Heart left ventricle (tissue), 16 donors: ENCODE measurements around the gene CS. TPM values are rescaled to one million over a fixed set of nuclear protein-coding genes. Genes with fewer than 3 reads are reported as not detected.

ENCODE experiments used
- ATAC-seq, 4 donors: fragments of 200-7000 bp; cut with Tn5 transposase; one replicate each; pipeline ENCODE4 v1.9.1; 2020 to 2022; ENCODE audit warnings: moderate library complexity in 4 of 4, mild to moderate bottlenecking in 3 of 4, moderate number of reproducible peaks in 1 of 4
- DNase-seq, 5 donors: peaks; one replicate each; pipeline ENCODE4 v3.0.0-alpha.2; 2020
- H3K27ac ChIP-seq, 12 donors: fragments of 200-600 bp; sonication (generic) in 4 of 12; one replicate each; pipeline versions ENCODE4 v1.5.0 to v1.8.0; 2016 to 2022; ENCODE audit warnings: mild to moderate bottlenecking in 2 of 12
- H3K27me3 ChIP-seq, 9 donors: fragments of 200-600 bp; sonication (generic) in 2 of 9; one replicate each; pipeline versions ENCODE4 v1.5.1 to v1.8.0; 2016 to 2022; ENCODE audit warnings: mild to moderate bottlenecking in 3 of 9
- H3K36me3 ChIP-seq, 9 donors: fragments of 200-600 bp; sonication (generic) in 2 of 9; one replicate each; pipeline versions ENCODE4 v1.5.0 to v1.8.0; 2018 to 2022; ENCODE audit warnings: mild to moderate bottlenecking in 2 of 9
- H3K4me1 ChIP-seq, 12 donors: fragments of 200-600 bp; sonication (generic) in 4 of 12; one replicate each; pipeline versions ENCODE4 v1.5.0 to v1.8.0; 2016 to 2022; ENCODE audit warnings: mild to moderate bottlenecking in 3 of 12
- H3K4me3 ChIP-seq, 12 donors: fragments of 200-600 bp; sonication (generic) in 4 of 12; one replicate each; pipeline versions ENCODE4 v1.5.0 to v1.8.0; 2017 to 2022; ENCODE audit warnings: mild to moderate bottlenecking in 9 of 12, moderate library complexity in 4 of 12
- H3K9me3 ChIP-seq, 12 donors: fragments of 200-600 bp; sonication (generic) in 4 of 12; one replicate each; pipeline versions ENCODE4 v1.5.0 to v1.8.0; 2016 to 2022; ENCODE audit warnings: mild to moderate bottlenecking in 1 of 12
- POLR2A ChIP-seq, 2 donors: fragments of 450-650 bp; IDR thresholded peaks; one replicate each; pipeline ENCODE4 v1.6.1; 2017; ENCODE audit warnings: antibody characterized with exemption in 2 of 2, mild to moderate bottlenecking in 2 of 2, moderate library complexity in 2 of 2
- WGBS, 4 donors: extraction: QIAGEN DNeasy Blood & Tissue Kit in 2 of 4; methylation state at CpG; one replicate each; pipeline versions ENCODE4 v1.1.5 to v1.1.7; 2013 to 2018; 5-methylcytosine and 5-hydroxymethylcytosine counted together
- intact Hi-C, 10 donors: fragments of 100-400 bp; cut with DNase I; formaldehyde crosslinking; loops; one replicate each; pipeline versions ENCODE4 v1.11.1 to v1.14.2; 2022
- polyA plus RNA-seq, 2 donors: library from polyadenylated mRNA; stranded (reverse); fragments of 200-250 nt; gene quantifications; one replicate each; pipeline ENCODE4 v1.2.3, GENCODE V29; 2013
- total RNA-seq, 9 donors: library from RNA; depleted of rRNA in 2 of 9; stranded (reverse); fragments of >200 nt in 2 of 9; fragmentation: NEBNext Ultra II Directional in 3 of 9; extraction: Animal tissue kit (Norgen Biotek cat#: 25700) in 3 of 9; gene quantifications; one replicate each; pipeline versions ENCODE4 v1.1.0 to v1.2.4, GENCODE V29; 2016 to 2023
- TF ChIP-seq, protein P1 (sequence below), 12 donors: fragments of 200-600 bp; sonication (generic) in 4 of 12; IDR thresholded peaks; one replicate each; pipeline versions ENCODE4 v1.5.0 to v1.8.0; 2018 to 2022; ENCODE audit warnings: antibody characterized with exemption in 12 of 12, mild to moderate bottlenecking in 5 of 12
- donor health status: ischemic (EF 13 %, LVEDD 7.1; RV severe dilation, severe dysfunction).
- donor health status: healthy with polysubstance abuse.
- donor health status: DM: no; HTN: yes; CAD: no.
- donor health status: DM: no; HTN: no; CAD: no.
- donor health status: ischemic (EF 25% LVEDD 6.9; RV normal size, moderate dysfunction).
- donor health status: ischemic (EF 25% LVEDD 5.7; RV mildly dilated, moderate dysfunction).
- donor health status: healthy.
- donor health status: DM: yes; HTN: yes; CAD: no.
- donor health status: ischemic (EF 35%, LVEDD 5.7; RV mildly dilated, moderate dysfunction).
- donor health status: nonischemic (EF 11% LVEDD 7.7; RV severe dilation, severe dysfunction).
- donor health status: DM: yes; HTN: yes; CAD: no.
- donor health status: PGD.
- donor health status: ischemic (EF 29% LVEDD 5.4; RV normal size, mild dysfunction).
- donor health status: nonischemic (EF 23%, LVEDD 6.1; RV moderate dilation, normal function).

Gene CS
- total and polyA plus RNA-seq, 11 donors: 165 to 866 (median 572) TPM

DNA sequence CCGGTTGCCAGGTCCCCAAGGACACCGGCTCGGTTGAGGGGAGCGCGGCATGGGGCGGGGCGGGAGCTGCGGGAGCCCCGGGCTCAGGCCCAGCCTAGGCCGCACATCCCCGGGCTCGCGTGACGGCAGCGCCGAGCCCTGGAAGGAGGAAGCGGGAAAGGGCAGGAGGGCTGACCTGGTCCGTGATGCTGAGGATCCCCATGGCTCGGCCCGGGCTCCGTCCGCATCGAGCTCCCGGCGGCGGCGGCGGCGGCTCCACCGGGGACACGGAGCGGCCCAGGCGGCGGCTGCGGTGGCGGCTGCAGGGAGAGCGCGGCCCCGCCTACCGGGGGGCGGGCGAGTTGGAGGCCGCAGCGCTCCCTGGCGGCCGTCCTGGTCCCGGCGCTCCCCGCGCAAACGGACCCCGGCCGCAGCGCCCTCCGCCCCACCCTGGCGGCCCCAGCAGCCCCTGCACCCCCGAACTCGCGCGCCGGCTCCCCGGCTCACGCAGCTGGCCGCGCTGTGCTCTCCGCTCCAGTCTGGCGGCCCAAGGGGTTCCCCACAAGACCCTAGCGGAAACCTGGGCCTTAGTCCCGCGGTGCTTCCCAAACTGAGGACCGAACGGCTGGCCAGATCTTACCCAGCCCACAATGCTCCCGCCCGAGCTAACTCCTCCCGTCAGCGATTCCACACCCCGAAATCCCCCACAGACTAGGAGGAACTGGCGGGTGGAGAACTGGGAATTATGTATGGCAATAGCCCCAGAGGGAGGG lies 41.9 kb downstream of the CS start, which contains the start of gene ANKRD52:
TSS of gene ANKRD52 (minus strand) at position 317 of the 752 bp plus-strand sequence. CDS start at position 202, 115 bp downstream.
- peak within 1 kb of the TSS; percentile 60 to 99 (median 96) for H3K4me3 ChIP-seq
- ATAC-seq (peak; percentile 65 to 97 (median 93)), DNase-seq (peak; percentile 76 to 90 (median 83))
- intact Hi-C loops: loop anchor here in 6 of 10 donors (2.0 to 5.0 kb wide), 3 partner anchors 33 to 65 kb away; partner anchors contain the start of genes NABP2 (in 6 of the 6) and RNF41 (in 4 of the 6)
- 0 to 1% (median 0%) methylated on average over 15 to 78 of the region's 78 CpGs for WGBS, 4 donors
- no peaks in the 10 kb centered on the region for H3K27me3 ChIP-seq
- no peaks in the 10 kb centered on the region for H3K9me3 ChIP-seq
- peaks cover 5 to 29% (median 23%) of the 10 kb centered on the region in 12 donors for H3K4me1 ChIP-seq
- TF ChIP-seq, protein P1, sequence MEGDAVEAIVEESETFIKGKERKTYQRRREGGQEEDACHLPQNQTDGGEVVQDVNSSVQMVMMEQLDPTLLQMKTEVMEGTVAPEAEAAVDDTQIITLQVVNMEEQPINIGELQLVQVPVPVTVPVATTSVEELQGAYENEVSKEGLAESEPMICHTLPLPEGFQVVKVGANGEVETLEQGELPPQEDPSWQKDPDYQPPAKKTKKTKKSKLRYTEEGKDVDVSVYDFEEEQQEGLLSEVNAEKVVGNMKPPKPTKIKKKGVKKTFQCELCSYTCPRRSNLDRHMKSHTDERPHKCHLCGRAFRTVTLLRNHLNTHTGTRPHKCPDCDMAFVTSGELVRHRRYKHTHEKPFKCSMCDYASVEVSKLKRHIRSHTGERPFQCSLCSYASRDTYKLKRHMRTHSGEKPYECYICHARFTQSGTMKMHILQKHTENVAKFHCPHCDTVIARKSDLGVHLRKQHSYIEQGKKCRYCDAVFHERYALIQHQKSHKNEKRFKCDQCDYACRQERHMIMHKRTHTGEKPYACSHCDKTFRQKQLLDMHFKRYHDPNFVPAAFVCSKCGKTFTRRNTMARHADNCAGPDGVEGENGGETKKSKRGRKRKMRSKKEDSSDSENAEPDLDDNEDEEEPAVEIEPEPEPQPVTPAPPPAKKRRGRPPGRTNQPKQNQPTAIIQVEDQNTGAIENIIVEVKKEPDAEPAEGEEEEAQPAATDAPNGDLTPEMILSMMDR (IDR thresholded peaks at IDR 0.05): peak in 11 of 12 donors; percentile 43 to 94 (median 83)
- peak in 1 of 2 donors; percentile 35 for TF ChIP-seq POLR2A (IDR thresholded peaks at IDR 0.05)
- peaks cover 0 to 38% (median 32%) of the 10 kb centered on the region in 9 donors for H3K36me3 ChIP-seq
- peak within 1 kb of the TSS; percentile 51 to 97 (median 90) for H3K27ac ChIP-seq

DNA sequence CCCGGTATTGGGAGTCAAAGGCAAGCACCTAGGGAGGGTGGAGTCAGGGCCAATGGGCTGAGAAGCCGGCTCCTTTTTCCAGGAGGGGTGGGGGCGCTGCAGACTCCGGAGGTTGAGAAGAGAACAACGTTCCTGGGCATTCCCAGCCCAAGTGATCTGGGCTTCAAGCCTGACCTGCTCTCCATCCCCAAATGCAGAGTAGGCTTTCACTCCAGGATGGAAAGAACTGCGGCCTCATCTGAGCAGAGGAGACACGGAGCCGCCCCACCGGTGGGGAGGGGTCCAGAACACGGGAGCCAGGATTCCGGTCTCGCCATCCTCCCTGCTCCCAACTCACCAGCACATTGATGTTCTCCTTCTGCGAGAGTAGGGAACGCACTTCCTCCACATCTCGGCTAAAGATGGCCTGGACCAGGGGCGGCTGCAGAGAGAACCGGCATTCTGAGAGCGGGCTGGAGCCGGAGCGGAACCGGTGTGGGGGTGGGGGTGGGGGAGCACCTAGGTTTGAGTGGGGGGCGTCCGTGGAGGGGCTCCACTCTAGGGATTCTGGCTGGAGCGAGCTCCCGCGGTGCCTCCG lies 42.6 kb downstream of the CS start:
- intact Hi-C loops: loop anchor here in 6 of 10 donors (2.0 to 5.0 kb wide), 3 partner anchors 33 to 65 kb away; partner anchors contain the start of genes NABP2 (in 6 of the 6) and RNF41 (in 4 of the 6)

DNA sequence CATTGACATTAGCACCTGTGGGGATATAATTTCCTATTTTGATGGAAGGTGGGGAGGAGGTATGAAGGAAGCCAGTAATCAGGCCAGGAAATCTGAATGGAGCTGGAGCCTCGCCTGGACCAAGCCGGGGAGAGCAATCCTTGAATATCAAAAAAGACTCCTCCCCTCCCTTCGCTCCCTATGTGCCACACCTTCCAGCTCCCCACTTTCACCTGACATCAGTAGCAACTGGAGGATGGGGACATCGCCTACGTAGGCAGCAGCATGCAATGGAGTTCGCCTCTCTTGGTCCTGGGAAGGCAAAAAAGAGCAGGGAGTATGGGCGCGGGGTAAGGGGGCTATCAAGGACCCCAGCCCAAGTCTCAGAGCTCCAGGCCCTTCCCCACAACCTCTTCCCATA lies 43.1 kb downstream of the CS start:
- intact Hi-C loops: loop anchor here in 4 of 10 donors (5.0 kb wide), 1 partner anchor 35 kb away; the partner anchor contains the start of genes NABP2 (in 4 of the 4) and RNF41 (in 4 of the 4)
- WGBS, 4 donors: 47 to 60% (median 58%) methylated on average over 8 of the region's 8 CpGs
- peak overlapping the region in 11 of 12 donors; percentile 60 to 99 (median 95) for H3K4me3 ChIP-seq
- peaks cover 5 to 29% (median 23%) of the 10 kb centered on the region in 12 donors for H3K4me1 ChIP-seq
- ATAC-seq (no peak), DNase-seq (peak in 1 of 5 donors; percentile 0)
- TF ChIP-seq, protein P1 (IDR thresholded peaks at IDR 0.05): no peak
- no peak for TF ChIP-seq POLR2A (IDR thresholded peaks at IDR 0.05)
- peak overlapping the region in 3 of 12 donors; percentile 74 to 92 (median 87) for H3K27ac ChIP-seq
- no peaks in the 10 kb centered on the region for H3K9me3 ChIP-seq
- H3K36me3 ChIP-seq: peaks cover 0 to 50% (median 44%) of the 10 kb centered on the region in 9 donors
- no peaks in the 10 kb centered on the region for H3K27me3 ChIP-seq

More for the DNA sequence above, 42.6 kb downstream of the CS start:
- no peaks in the 10 kb centered on the region for H3K27me3 ChIP-seq
- H3K27ac ChIP-seq: peak overlapping the region; percentile 51 to 97 (median 90)
- H3K9me3 ChIP-seq: no peaks in the 10 kb centered on the region
- H3K36me3 ChIP-seq: peaks cover 0 to 45% (median 39%) of the 10 kb centered on the region in 9 donors
- peaks cover 5 to 29% (median 23%) of the 10 kb centered on the region in 12 donors for H3K4me1 ChIP-seq
- DNase-seq (no peak), ATAC-seq (peak in 3 of 4 donors; percentile 15 to 35 (median 33))
- WGBS, 4 donors: 0 to 1% (median 1%) methylated on average over 10 to 27 of the region's 27 CpGs
- TF ChIP-seq POLR2A (IDR thresholded peaks at IDR 0.05): no peak
- TF ChIP-seq, protein P1 (IDR thresholded peaks at IDR 0.05): no peak
- peak overlapping the region; percentile 60 to 99 (median 96) for H3K4me3 ChIP-seq
